Smooth muscle cell (in vitro differentiated cells): ENCODE results near the gene ZBP1. TPM values are rescaled to one million over a fixed set of nuclear protein-coding genes. Genes with fewer than 3 reads are reported as not detected.

Experiments used
- DNase-seq: peaks from one replicate; lab custom pipeline; 2025; ENCODE audit not compliant: unreplicated experiment; lab: John Stamatoyannopoulos, UW
- H2AFZ ChIP-seq: fragments of 200-600 bp; sonication (generic); 2 replicates; pipeline ENCODE4 v1.6.0; 2016; ENCODE audit warnings: antibody characterized with exemption, low read depth, mild to moderate bottlenecking
- H3F3A ChIP-seq: fragments of 200-600 bp; sonication (generic); 2 replicates; pipeline ENCODE4 v1.6.0; 2017; ENCODE audit warnings: antibody characterized with exemption, low read depth
- H3K27ac ChIP-seq: fragments of 200-600 bp; sonication (generic); 2 replicates; pipeline ENCODE4 v1.5.1; 2016; ENCODE audit warnings: low read depth, mild to moderate bottlenecking
- H3K27me3 ChIP-seq: fragments of 200-600 bp; sonication (generic); 2 replicates; pipeline ENCODE4 v1.6.1; 2016; ENCODE audit warnings: low read depth, mild to moderate bottlenecking
- H3K36me3 ChIP-seq: fragments of 200-600 bp; sonication (generic); 2 replicates; pipeline ENCODE4 v1.5.1; 2016; ENCODE audit warnings: low read depth
- H3K4me1 ChIP-seq: fragments of 200-600 bp; sonication (generic); 2 replicates; pipeline ENCODE4 v1.5.1; 2016; ENCODE audit warnings: low read depth
- H3K4me2 ChIP-seq: fragments of 200-600 bp; sonication (generic); 2 replicates; pipeline ENCODE4 v1.6.0; 2016; ENCODE audit warnings: mild to moderate bottlenecking
- H3K4me3 ChIP-seq: fragments of 200-600 bp; sonication (generic); 2 replicates; pipeline ENCODE4 v1.5.1; 2016; ENCODE audit warnings: mild to moderate bottlenecking
- H3K79me2 ChIP-seq: fragments of 200-600 bp; sonication (generic); 2 replicates; pipeline ENCODE4 v1.6.0; 2016; ENCODE audit warnings: low read depth, mild to moderate bottlenecking
- H3K9ac ChIP-seq: fragments of 200-600 bp; sonication (generic); 2 replicates; pipeline ENCODE4 v1.6.0; 2016; ENCODE audit warnings: low read depth
- H3K9me3 ChIP-seq: fragments of 200-600 bp; sonication (generic); replicated peaks from 2 replicates; pipeline ENCODE4 v1.5.1; 2016; ENCODE audit warnings: low read depth
- H4K20me1 ChIP-seq: fragments of 200-600 bp; sonication (generic); 2 replicates; pipeline ENCODE4 v1.6.0; 2016; ENCODE audit warnings: low read depth
- WGBS: methylation state at CpG from one replicate; pipeline ENCODE4 v1.1.7; 2016; ENCODE audit warnings: low lambda C conversion rate; 5-methylcytosine and 5-hydroxymethylcytosine counted together
- polyA plus RNA-seq: library from polyadenylated mRNA; unstranded; fragments of >200 nt; fragmentation: Nextera tagmentation; extraction: Ambion mirVana; gene quantifications from 2 replicates; pipeline ENCODE4 v1.2.1, GENCODE V29; 2016
- total RNA-seq: library from RNA; depleted of rRNA; stranded (reverse); fragments of >200 nt; gene quantifications from 2 replicates; pipeline ENCODE4 v1.2.3, GENCODE V29; 2014
- TF ChIP-seq, protein P1 (sequence below): fragments of 200-600 bp; sonication (generic); IDR thresholded peaks from 2 replicates; pipeline ENCODE4 v1.5.1; 2017; ENCODE audit warnings: borderline replicate concordance, mild to moderate bottlenecking, antibody characterized with exemption; ENCODE audit not compliant: insufficient read depth, poor library complexity, severe bottlenecking

ZBP1 gene
- total and polyA plus RNA-seq, 2 experiments from 2014 or later = not detected

DNA sequence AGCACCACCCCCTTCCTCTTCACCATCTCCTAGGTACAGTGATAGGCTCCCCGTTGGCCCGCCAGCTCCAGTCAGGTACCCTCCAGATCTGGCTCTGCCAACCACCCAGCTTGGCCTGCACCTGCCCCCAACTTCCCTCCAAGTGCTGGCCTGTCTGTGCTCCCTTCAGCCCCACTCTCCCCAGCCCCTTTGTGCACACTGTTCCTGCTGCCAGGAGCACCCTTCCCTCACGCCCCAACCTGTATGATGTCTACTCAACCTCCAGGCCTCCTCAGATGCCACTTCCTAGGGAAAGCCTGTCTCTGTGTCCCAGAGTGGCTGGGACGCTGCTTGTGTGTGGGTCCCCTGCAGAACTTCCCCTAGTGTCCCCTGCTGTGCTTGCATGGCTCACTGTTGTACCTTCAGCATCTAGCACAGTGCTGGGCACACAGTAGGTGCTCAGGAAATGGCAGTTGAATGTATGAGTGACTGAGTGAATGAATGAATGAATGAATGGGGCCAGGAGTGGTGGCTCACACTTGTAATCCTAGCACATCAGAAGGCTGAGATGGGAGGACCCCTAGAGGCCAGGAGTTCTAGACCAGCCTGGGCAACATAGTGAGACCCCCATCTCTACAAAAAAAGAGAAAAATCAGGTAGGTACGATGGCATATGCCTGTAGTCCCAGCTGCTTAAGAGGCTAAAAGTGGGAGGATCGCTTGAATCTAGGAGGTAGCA lies 3.0 kb downstream of the ZBP1 start:
- no peaks in the 10 kb centered on the region for H3K79me2 ChIP-seq
- H4K20me1 ChIP-seq = no peaks in the 10 kb centered on the region
- H3K9me3 ChIP-seq = no peaks in the 10 kb centered on the region
- no peaks in the 10 kb centered on the region for H3K4me1 ChIP-seq
- peaks cover 4% of the 10 kb centered on the region for H3K27me3 ChIP-seq
- H3K36me3 ChIP-seq = no peaks in the 10 kb centered on the region
- no peak overlapping the region for H3K9ac ChIP-seq
- H3K27ac ChIP-seq = no peak overlapping the region
- TF ChIP-seq, protein P1, sequence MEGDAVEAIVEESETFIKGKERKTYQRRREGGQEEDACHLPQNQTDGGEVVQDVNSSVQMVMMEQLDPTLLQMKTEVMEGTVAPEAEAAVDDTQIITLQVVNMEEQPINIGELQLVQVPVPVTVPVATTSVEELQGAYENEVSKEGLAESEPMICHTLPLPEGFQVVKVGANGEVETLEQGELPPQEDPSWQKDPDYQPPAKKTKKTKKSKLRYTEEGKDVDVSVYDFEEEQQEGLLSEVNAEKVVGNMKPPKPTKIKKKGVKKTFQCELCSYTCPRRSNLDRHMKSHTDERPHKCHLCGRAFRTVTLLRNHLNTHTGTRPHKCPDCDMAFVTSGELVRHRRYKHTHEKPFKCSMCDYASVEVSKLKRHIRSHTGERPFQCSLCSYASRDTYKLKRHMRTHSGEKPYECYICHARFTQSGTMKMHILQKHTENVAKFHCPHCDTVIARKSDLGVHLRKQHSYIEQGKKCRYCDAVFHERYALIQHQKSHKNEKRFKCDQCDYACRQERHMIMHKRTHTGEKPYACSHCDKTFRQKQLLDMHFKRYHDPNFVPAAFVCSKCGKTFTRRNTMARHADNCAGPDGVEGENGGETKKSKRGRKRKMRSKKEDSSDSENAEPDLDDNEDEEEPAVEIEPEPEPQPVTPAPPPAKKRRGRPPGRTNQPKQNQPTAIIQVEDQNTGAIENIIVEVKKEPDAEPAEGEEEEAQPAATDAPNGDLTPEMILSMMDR = no peak
- DNase-seq = no peak
- no peak overlapping the region for H2AFZ ChIP-seq
- H3K4me3 ChIP-seq = no peak overlapping the region
- 85% methylated on average over 6 of the region's 6 CpGs for whole genome bisulfite sequencing
- no peaks in the 10 kb centered on the region for H3F3A ChIP-seq
- no peak overlapping the region for H3K4me2 ChIP-seq

DNA sequence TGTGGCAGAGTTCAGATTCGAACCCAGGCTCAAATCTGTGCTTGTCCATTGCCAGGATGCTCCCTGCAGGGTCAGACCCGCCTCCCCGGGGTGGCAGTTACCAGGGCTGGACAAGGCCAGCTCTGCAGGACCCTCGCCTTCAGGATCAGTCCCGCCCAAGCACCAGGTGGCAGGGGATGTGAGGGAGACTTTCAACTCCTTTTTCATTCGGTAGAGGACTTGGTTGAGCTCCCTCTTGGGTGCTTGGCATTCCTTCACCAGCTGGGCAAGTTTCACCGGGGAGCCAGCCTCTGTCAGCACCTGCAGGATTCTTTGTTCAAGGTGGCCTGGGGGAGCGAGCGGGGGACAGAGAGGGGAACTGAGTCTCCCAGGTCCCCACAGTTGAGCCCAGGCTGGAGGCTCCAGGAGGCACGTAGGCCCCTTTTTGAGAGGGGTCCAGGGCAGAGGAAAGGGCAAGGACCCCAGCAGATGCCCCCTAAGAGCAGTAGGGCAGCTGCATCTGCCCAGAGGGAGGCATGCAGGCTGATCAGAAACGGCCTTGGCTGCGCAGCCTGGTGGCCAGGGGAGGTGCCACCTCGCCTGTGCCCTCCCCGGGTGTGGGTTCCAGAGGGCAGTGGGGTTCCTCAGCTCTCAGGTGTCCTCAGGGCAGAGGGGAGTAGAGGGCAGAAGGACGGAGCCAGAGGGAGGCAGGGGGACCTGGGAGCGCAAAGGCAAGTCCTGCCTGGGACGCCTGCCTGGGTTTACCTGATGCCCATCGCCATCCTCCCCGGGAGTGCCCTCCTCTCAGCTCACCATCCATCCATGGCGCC lies 3.9 kb downstream of the ZBP1 start:
- H3K4me2 ChIP-seq = no peak overlapping the region

DNA sequence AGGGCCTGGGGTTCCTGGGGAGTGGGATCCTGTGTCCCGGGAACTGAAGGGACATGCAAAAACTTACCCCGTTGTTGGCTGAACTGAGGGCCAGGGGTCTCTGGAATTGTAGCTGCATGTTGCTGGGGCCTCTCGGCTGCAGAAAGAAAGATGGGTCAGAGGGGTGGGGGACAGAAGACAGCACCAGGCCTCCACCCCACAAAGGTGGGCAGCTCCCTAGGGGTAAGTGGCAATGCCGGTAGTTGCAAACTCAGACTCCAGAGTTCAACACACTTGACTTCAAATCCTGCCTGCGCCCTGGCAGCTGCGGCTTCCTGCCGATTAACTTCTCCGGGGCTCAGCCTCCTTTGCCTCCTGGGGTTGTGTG lies 4.8 kb downstream of the ZBP1 start:
- H3K4me2 ChIP-seq = no peak overlapping the region
- TF ChIP-seq, protein P1 = no peak

More for the DNA sequence above, 3.9 kb downstream of the ZBP1 start:
- Histone ChIP-seq H3K4me1 (no peaks in the 10 kb centered on the region), H3F3A (no peaks in the 10 kb centered on the region), H3K9ac (no peak overlapping the region), H3K27ac (no peak overlapping the region), H3K36me3 (no peaks in the 10 kb centered on the region), H3K4me3 (no peak overlapping the region), H4K20me1 (no peaks in the 10 kb centered on the region), H3K79me2 (no peaks in the 10 kb centered on the region), H3K9me3 (no peaks in the 10 kb centered on the region), H2AFZ (no peak overlapping the region), H3K27me3 (peaks cover 4% of the 10 kb centered on the region)
- TF ChIP-seq, protein P1 = no peak
- 88% methylated on average over 18 of the region's 20 CpGs for WGBS
- no peak for DNase-seq

More for the DNA sequence above, 4.8 kb downstream of the ZBP1 start:
- no peaks in the 10 kb centered on the region for H3K36me3 ChIP-seq
- no peak overlapping the region for H3K4me3 ChIP-seq
- DNase-seq = no peak
- 81% methylated on average over 8 of the region's 8 CpGs for WGBS
- H3K4me1 ChIP-seq = no peaks in the 10 kb centered on the region
- H3F3A ChIP-seq = no peaks in the 10 kb centered on the region
- H3K27me3 ChIP-seq = peaks cover 4% of the 10 kb centered on the region
- no peaks in the 10 kb centered on the region for H4K20me1 ChIP-seq
- no peaks in the 10 kb centered on the region for H3K79me2 ChIP-seq
- no peak overlapping the region for H3K27ac ChIP-seq
- no peak overlapping the region for H2AFZ ChIP-seq
- no peaks in the 10 kb centered on the region for H3K9me3 ChIP-seq
- H3K9ac ChIP-seq = no peak overlapping the region
